CD4-positive, alpha-beta T cell treated with Interleukin-4 for 1 hour (primary cell): ENCODE results near the gene IFI44L.

Experiments
- DNase-seq, 2 donors: peaks; one replicate each; pipeline ENCODE4 v3.0.0-alpha.2; 2020 to 2022

The IFI44L gene

GRCh38 chr1:78619803-78620579, at the start of gene IFI44L:
Gene IFI44L (plus strand): TSS chr1:78620448. CDS start chr1:78627916, 7,468 bp downstream.
- DNase-seq, result peak; percentile 31 to 70

- DNase-seq, result no peak
Measured at GRCh38 chr1:78570539-78570938, 49.7 kb upstream of the IFI44L start.

GRCh38 chr1:78577257-78578100, 42.8 kb upstream of the IFI44L start:
- DNase-seq, result no peak

- DNase-seq, result no peak
Measured at GRCh38 chr1:78586572-78586971, 33.7 kb upstream of the IFI44L start.

DNA sequence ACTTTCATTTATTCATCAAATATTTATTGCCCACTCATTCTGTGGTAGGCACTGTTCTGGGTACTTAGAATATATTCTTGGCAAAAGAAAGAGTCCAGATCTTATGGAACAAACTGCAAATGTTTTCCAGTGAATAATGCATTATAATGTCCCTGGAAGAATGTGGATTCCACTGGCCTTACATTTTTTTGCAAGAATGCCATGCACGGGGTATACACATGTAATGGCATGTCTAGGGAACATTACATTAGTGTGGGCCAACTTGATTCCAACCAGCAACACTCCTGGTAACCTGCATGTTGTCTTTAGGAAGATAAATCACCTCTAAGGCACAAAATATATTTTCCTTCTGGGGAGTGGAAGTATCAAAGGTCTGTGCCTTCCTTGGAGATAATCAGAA, 33.0 kb upstream of the IFI44L start:
- DNase-seq, result no peak

GRCh38 chr1:78591971-78592370, 28.3 kb upstream of the IFI44L start:
- no peak for DNase-seq

- DNase-seq, result no peak
Measured at GRCh38 chr1:78599294-78599693, 21.0 kb upstream of the IFI44L start.

- no peak for DNase-seq
Measured at GRCh38 chr1:78601068-78601467, 19.2 kb upstream of the IFI44L start.

DNA sequence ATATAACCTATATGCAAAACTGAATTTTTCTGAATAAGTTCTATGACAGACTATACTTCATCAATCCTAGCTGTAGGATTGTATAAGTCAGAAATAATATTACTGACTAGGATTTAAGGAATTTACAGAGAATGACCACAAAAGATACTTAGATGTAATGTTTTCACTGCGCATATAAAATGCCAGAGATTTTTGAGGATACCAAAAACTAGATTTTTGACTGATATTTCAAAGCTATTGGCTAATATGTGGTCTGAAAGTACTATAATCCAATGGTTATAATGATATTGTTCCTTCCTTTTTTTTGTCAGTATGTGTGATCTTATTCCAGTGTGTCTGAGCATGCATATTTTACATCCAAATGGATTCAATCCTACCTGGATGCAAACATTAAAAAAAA, 17.0 kb upstream of the IFI44L start:
- no peak for DNase-seq

DNA sequence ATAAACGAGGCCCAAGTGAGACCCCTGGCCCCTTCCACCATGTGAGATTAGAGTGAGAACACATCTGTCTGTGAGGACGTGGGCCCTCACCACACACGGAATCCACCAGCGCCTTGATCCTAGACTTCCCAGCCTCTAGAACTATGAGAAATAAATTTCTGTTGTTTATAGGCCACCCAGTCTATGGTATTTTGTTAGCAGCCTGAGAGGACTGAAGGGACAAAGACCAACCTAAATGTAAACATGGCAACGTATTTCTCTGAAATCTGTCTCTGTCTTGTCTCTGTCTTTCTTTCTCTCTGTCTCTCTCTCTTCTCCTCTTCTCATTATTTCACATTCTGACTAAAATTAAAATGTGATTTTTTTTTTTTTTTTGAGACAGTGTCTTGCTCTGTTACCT, 15.6 kb upstream of the IFI44L start:
- DNase-seq, result no peak

DNA sequence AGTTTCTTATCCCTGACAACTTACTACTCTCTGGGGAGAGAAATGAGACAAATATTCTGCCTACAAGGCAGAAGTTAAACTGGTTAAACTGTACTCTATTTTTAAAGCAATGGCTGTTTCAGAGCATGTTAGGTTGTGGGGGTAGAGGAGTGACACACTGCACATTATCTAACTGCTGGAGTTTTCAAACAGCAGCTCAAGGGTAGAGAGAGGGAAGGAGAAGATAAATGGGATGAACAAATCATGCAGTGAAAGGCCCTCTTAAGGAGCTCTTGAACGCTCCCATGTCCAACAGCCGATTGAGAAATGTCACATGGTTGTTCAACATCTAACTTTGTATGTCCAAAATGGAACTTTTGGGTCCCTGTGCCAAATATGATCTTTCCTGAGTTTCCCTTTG, 14.0 kb upstream of the IFI44L start:
- DNase-seq, result no peak

- no peak for DNase-seq
Measured at GRCh38 chr1:78607334-78607927, 12.8 kb upstream of the IFI44L start.

DNA sequence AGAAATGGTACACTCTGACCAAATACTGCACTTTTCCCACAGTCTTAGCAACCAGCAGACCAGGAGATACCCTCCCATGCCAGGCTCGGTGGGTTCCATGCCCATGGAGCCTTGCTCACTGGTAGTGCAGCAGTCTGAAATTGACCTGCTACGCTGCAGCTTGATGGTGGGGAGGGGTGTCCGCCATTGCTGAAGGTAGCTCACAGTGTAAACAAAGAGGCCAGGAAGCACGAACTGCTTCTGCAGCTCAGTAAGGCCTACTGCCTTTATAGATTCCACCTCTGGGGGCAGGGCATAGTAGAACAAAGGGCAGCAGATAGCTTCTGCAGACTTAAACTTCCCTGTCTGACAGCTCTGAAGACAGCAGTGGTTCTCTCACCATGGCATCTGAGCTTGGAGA, 12.3 kb upstream of the IFI44L start:
- no peak for DNase-seq

GRCh38 chr1:78617615-78618026, 2.6 kb upstream of the IFI44L start:
- DNase-seq, result peak; percentile 58 to 83

GRCh38 chr1:78619032-78619431, 1.2 kb upstream of the IFI44L start:
- DNase-seq, result no peak

- DNase-seq, result no peak
Measured at GRCh38 chr1:78619446-78619802, 824 bp upstream of the IFI44L start.

DNA sequence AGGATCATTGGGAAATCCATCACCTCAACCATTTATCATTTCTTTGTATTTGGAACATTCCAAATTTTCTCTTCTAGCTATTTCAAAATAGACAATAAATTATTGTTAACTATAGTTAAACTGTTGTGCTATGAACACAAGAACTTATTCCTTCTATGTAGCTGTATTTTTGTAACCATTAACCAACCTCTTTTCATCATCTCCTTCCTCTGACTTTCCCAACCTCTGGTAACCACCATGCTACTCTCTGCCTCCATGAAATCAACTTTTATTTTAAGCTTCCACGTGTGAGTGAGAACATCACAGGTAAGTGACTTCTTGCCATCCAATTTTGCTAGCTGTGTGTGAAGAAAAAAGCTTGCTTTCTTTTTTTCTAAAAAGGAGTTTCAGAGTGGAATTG, 418 bp downstream of the IFI44L start:
- no peak for DNase-seq

DNA sequence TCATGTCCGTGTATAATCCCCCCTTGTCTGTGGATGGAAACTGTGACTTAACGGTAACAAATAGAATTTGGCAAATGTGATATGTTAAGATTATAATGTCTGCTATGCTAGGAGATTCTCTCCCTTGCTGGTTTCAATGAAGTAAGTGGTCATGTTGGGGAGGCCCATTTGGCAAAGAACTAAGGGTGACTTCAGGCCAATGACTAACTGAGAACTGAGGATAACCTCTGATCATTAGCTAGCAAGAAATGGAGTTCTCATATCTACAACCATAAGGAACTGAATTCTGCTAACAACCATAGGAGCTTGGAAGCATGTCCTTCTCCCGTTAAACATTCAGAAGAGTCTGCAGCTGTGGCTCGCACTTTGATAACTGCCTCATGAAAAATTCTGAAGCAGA, 2.3 kb downstream of the IFI44L start:
- no peak for DNase-seq

- DNase-seq, result no peak
Measured at GRCh38 chr1:78624035-78624434, 3.8 kb downstream of the IFI44L start.

DNA sequence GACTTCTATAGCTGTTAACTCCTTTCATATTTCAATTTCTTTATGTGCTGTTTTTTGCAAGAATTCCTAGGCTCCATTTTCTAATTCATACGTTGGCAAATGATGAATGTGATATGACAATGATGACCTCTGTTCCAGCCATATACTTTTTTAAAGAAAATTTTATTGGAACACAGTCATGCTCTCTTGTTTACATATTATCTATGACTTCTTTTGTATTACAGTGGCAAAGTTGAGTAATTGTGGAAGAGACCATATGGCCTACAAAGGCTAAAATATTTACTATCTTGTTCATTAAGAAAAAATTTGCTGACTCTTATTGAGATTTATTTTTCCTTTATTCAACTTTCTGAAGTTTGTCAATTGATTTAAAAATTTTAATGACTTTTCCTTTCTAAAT, 7.1 kb downstream of the IFI44L start:
- DNase-seq, result no peak

DNA sequence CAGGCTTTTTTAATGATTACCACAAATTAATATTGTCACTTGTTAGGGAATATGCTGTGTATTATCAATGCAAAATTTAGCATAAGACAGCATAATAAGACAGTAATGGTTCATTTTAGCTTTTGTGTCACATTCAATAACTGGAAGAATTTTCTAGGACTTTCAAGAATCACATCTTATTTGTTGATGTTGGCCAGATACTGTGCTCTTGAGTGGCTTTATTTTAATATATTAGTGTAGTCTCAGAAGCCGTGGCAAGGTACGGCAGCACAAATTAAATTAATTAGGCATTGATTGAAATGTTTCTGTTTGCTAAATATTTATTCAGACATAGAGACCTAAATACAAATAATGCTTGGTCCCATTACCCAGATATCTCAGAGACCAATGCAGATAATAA, 10.4 kb downstream of the IFI44L start:
- DNase-seq, result no peak

DNA sequence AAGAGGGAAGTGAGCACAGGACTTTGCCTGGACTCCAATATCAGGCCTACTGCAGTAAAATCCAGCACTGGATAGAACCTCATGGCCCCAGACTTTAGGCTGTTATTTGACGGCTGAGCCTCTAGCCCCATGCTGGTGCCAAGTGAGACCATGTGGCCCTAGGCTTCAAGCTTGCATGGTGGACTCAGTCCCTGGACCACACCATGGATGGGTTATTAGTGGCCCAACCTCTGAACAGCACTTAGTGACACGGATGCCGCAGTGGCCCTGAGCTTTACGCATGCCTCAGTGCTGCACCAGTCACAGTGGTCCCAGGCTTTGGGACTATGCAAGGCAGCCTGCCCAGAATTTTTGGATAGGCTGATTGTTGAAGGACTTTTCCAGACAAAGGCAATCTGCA, 13.0 kb downstream of the IFI44L start:
- DNase-seq, result no peak

DNA sequence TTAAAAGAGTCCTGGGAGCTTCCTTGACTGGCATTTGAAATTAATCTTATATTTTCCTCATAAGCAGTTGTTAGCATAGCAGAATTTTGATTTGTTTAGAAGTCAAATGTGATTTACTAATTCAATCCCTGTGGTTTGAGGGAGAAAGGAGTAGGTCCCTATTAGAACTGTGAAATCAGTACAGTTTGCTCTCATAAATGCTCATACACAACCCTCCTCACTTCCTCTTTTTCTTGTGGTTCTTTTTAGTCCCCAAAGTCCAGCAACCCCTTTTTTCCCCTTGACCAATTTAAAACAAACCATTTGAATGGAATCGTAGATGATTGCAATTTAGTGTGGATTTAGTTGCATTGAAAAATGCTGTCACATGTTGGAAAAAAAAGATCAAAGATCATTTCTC, 20.2 kb downstream of the IFI44L start:
- no peak for DNase-seq

- no peak for DNase-seq
Measured at GRCh38 chr1:78641558-78641957, 21.3 kb downstream of the IFI44L start.
